K562 (cell line): Measurements from ENCODE around the gene LARP4B. TPM values are rescaled to one million over a fixed set of nuclear protein-coding genes. Genes with fewer than 3 reads are reported as not detected.

ENCODE experiments used
- ATAC-seq: fragments of 200-7000 bp; cut with Tn5 transposase; 3 replicates; pipeline ENCODE4 v1.9.1; 2020; ENCODE audit warnings: moderate library complexity
- BruUV-seq: library from RNA; stranded (reverse); fragments of 400-500 nt; replicated peaks from 2 replicates; lab custom pipeline; 2021; lab: Mats Ljungman, UMichigan
- CTCF ChIA-PET: fragments of 300-600 bp; formaldehyde crosslinking; extraction: SDS; loops from one replicate; lab custom pipeline; 2021; ENCODE audit warnings: low intra/inter-chr PET ratio; lab: Yijun Ruan, JAX
- POLR2A ChIA-PET: fragments of 300-600, 350-650 bp; sonication (Branson Sonifier 250); formaldehyde crosslinking; extraction: SDS; loops from one replicate; lab custom pipeline; 2021; ENCODE audit warnings: antibody characterized with exemption, inconsistent platforms; lab: Yijun Ruan, JAX
- DNase-seq, 4 experiments: peaks; one replicate each; pipeline versions ENCODE4 v3.0.0 to v3.0.0-alpha.2; 2011 to 2018; ENCODE audit warnings: low spot score in 3 of 4, mixed read lengths in 3 of 4; ENCODE audit errors: extremely low read depth in 1 of 4
- FAIRE-seq: peaks from 2 replicates; lab custom pipeline; 2011; peaks lifted over from hg19 to GRCh38; lab: Jason Lieb, UNC
- H2AFZ ChIP-seq: 2 replicates; pipeline ENCODE4 v1.6.0; 2011; ENCODE audit warnings: low read depth, low read length, control low read depth, inconsistent platforms
- H3K27ac ChIP-seq: fragments of 200-600 bp; 3 replicates; pipeline ENCODE4 v1.8.0; 2011; ENCODE audit warnings: low read depth, mild to moderate bottlenecking, control low read depth, inconsistent platforms, low read length, moderate library complexity, mixed read lengths; ENCODE audit errors: extremely low read depth
- H3K27me3 ChIP-seq, 2 experiments: fragments of 300-600 bp in 1 of 2; 2 replicates in 1 of 2; 3 replicates in 1 of 2; pipeline versions ENCODE4 v1.6.0 to v1.8.0; 2011; ENCODE audit warnings: inconsistent platforms in 2 of 2, low read length in 2 of 2, mild to moderate bottlenecking in 1 of 2, mixed read lengths in 1 of 2, moderate library complexity in 1 of 2; ENCODE audit not compliant: control insufficient read depth in 2 of 2, insufficient read depth in 2 of 2
- H3K36me3 ChIP-seq: fragments of 300-600 bp; 3 replicates; pipeline ENCODE4 v1.8.0; 2011; ENCODE audit warnings: mild to moderate bottlenecking, low read length, inconsistent platforms; ENCODE audit not compliant: control insufficient read depth, insufficient read depth
- H3K4me1 ChIP-seq, 2 experiments: fragments of 200-600 bp in 1 of 2; replicated peaks in 1 of 2; 2 replicates in 1 of 2; 3 replicates in 1 of 2; pipeline versions ENCODE4 v1.5.1 to v1.8.0; 2011; ENCODE audit warnings: inconsistent platforms in 2 of 2, low read length in 2 of 2, mild to moderate bottlenecking in 1 of 2, mixed read lengths in 1 of 2, moderate library complexity in 1 of 2; ENCODE audit not compliant: control insufficient read depth in 2 of 2, insufficient read depth in 2 of 2
- H3K4me2 ChIP-seq: 2 replicates; pipeline ENCODE4 v1.6.1; 2011; ENCODE audit warnings: low read length, control low read depth, inconsistent platforms, mixed read lengths; ENCODE audit not compliant: insufficient read depth
- H3K4me3 ChIP-seq: fragments of 200-600 bp; sonication (generic), shearing (Covaris generic); 2 replicates; pipeline ENCODE4 v1.5.1; 2016; ENCODE audit warnings: control low read depth, inconsistent platforms
- H3K79me2 ChIP-seq: fragments of 200-600 bp; 3 replicates; pipeline ENCODE4 v1.8.0; 2011; ENCODE audit warnings: low read length, inconsistent platforms; ENCODE audit not compliant: control insufficient read depth, insufficient read depth
- H3K9ac ChIP-seq, 2 experiments: 2 replicates each; pipeline versions ENCODE4 v1.6.0 to v1.6.1; 2011; ENCODE audit warnings: low read depth in 2 of 2, low read length in 2 of 2, control low read depth in 1 of 2, inconsistent platforms in 1 of 2, mild to moderate bottlenecking in 1 of 2, mixed read lengths in 1 of 2; ENCODE audit not compliant: insufficient read depth in 1 of 2
- H3K9me1 ChIP-seq: one replicate; pipeline ENCODE4 v1.6.0; 2011; ENCODE audit warnings: inconsistent platforms, mild to moderate bottlenecking, low read length, moderate library complexity; ENCODE audit not compliant: control insufficient read depth, insufficient read depth
- H3K9me3 ChIP-seq: replicated peaks from 2 replicates; pipeline ENCODE4 v1.5.1; 2011; ENCODE audit warnings: low read depth, low read length, inconsistent platforms; ENCODE audit not compliant: control insufficient read depth, insufficient read depth
- H4K20me1 ChIP-seq: replicated peaks from 2 replicates; pipeline ENCODE4 v1.6.1; 2011; ENCODE audit warnings: low read length, inconsistent platforms, mixed read lengths; ENCODE audit not compliant: control insufficient read depth, insufficient read depth
- ARID1B ChIP-seq: fragments of 450-650 bp; IDR thresholded peaks from 2 replicates; pipeline ENCODE4 v1.6.1; 2016; ENCODE audit warnings: antibody characterized with exemption, mild to moderate bottlenecking, inconsistent platforms
- ASH1L ChIP-seq: fragments of 450-650 bp; IDR thresholded peaks from 2 replicates; pipeline ENCODE4 v1.6.1; 2018; ENCODE audit warnings: borderline replicate concordance, mild to moderate bottlenecking, low read depth; ENCODE audit not compliant: partially characterized antibody
- CHD1 ChIP-seq: fragments of 200-600 bp; sonication (generic); IDR thresholded peaks from one replicate; pipeline ENCODE4 v1.6.1; 2012; ENCODE audit warnings: mild to moderate bottlenecking, moderate library complexity, low read length, inconsistent platforms
- DPF2 ChIP-seq: fragments of 450-650 bp; IDR thresholded peaks from 2 replicates; pipeline ENCODE4 v1.6.1; 2016
- HNRNPH1 ChIP-seq: fragments of 200-400 bp; formaldehyde crosslinking; optimal IDR thresholded peaks from 2 replicates; pipeline ENCODE3; 2017; ENCODE audit warnings: low read depth, mild to moderate bottlenecking, low read length, moderate library complexity
- KAT7 ChIP-seq: sonication (generic); formaldehyde crosslinking; IDR thresholded peaks from 2 replicates; pipeline ENCODE4 v1.8.0; 2022; ENCODE audit warnings: missing genetic modification reagents, mild to moderate bottlenecking, borderline replicate concordance
- NFYB ChIP-seq: IDR thresholded peaks from 2 replicates; pipeline ENCODE4 v1.6.1; 2011; ENCODE audit warnings: mild to moderate bottlenecking, moderate library complexity; ENCODE audit not compliant: insufficient read length; ENCODE audit errors: extremely low read depth
- PML ChIP-seq: IDR thresholded peaks from 2 replicates; pipeline ENCODE4 v1.6.1; 2012; ENCODE audit warnings: low read length, inconsistent platforms
- RAD51 ChIP-seq: fragments of 450-650 bp; IDR thresholded peaks from 2 replicates; pipeline ENCODE4 v1.7.1; 2016; ENCODE audit warnings: low read depth, mild to moderate bottlenecking, borderline replicate concordance
- SAFB ChIP-seq: fragments of 200-400 bp; formaldehyde crosslinking; IDR thresholded peaks from 2 replicates; pipeline ENCODE4 v1.6.1; 2017; ENCODE audit warnings: low read depth, low read length, borderline replicate concordance
- SRF ChIP-seq, 2 experiments: fragments of 250-450, 450-650 bp in 1 of 2; sonication (Bioruptor Pico) in 1 of 2; sonication (generic) in 1 of 2; formaldehyde crosslinking; IDR thresholded peaks; 2 replicates each; pipeline versions ENCODE4 v1.5.0 to v1.5.1; 2020 to 2022; ENCODE audit warnings: mild to moderate bottlenecking in 1 of 2, missing genetic modification reagents in 1 of 2
- ZEB2 ChIP-seq: fragments of 450-650 bp; IDR thresholded peaks from 2 replicates; pipeline ENCODE4 v1.6.1; 2016
- ZKSCAN8 ChIP-seq: fragments of 200-800 bp; sonication (Bioruptor generic); IDR thresholded peaks from 2 replicates; pipeline ENCODE4 v1.6.1; 2016; ENCODE audit warnings: missing genetic modification characterization, missing compliant biosample characterization
- ZNF140 ChIP-seq: fragments of 250-450 bp; sonication (Bioruptor Pico); IDR thresholded peaks from 2 replicates; pipeline ENCODE4 v1.8.0; 2021; ENCODE audit warnings: moderate library complexity, mild to moderate bottlenecking, inconsistent platforms
- ZNF174 ChIP-seq: fragments of 250-450 bp; sonication (Bioruptor Pico); IDR thresholded peaks from 2 replicates; pipeline ENCODE4 v1.4.0; 2020; ENCODE audit warnings: mild to moderate bottlenecking
- ZNF57 ChIP-seq: fragments of 450-650 bp; formaldehyde crosslinking; IDR thresholded peaks from 2 replicates; pipeline ENCODE4 v1.4.0; 2020; ENCODE audit warnings: mild to moderate bottlenecking, moderate library complexity
- ZNF785 ChIP-seq: fragments of 250-450 bp; sonication (Bioruptor Pico); IDR thresholded peaks from 2 replicates; pipeline ENCODE4 v1.4.0; 2020; ENCODE audit warnings: mild to moderate bottlenecking
- WGBS: fragments of 100-300 bp; shearing (Covaris generic); methylation state at CpG from one replicate; pipeline ENCODE4 v1.1.6; 2016; ENCODE audit warnings: low coverage, mixed read lengths; ENCODE audit not compliant: insufficient coverage; ENCODE audit errors: missing lambda C conversion rate; 5-methylcytosine and 5-hydroxymethylcytosine counted together
- in situ Hi-C: fragments of 300-500 bp; cut with MboI; formaldehyde crosslinking; loops from 4 replicates; pipeline ENCODE4 v1.15.0; 2018; ENCODE audit warnings: inconsistent platforms, mixed read lengths
- intact Hi-C: fragments of 100-400 bp; cut with micrococcal nuclease; formaldehyde crosslinking; loops from 2 replicates; pipeline ENCODE4 v1.14.2; 2022
- polyA plus RNA-seq, 8 experiments: library from polyadenylated mRNA; depleted of rRNA in 4 of 8; stranded (reverse) in 5 of 8; unstranded in 3 of 8; fragments of >200 nt; fragmentation: Nextera tagmentation in 2 of 8; fragmentation: Illumina TruSeq in 1 of 8; extraction: Ambion mirVana in 2 of 8; extraction: Trizol in 1 of 8; gene quantifications; 2 replicates each; pipeline versions ENCODE4 v1.2.1 to v1.2.3, GENCODE V29; 2011 to 2014; ENCODE audit warnings: inconsistent platforms in 1 of 8, missing spikeins in 1 of 8
- total RNA-seq, 7 experiments: library from RNA; depleted of rRNA in 6 of 7; stranded (reverse); fragments of >200 nt in 6 of 7; fragmentation: Illumina TruSeq in 2 of 7; extraction: Trizol in 2 of 7; gene quantifications; 2 replicates each; pipeline versions ENCODE4 v1.2.1 to v1.2.3, GENCODE V29; 2011 to 2021; ENCODE audit warnings: low replicate concordance in 1 of 7
- TF ChIP-seq, protein P1 (sequence below): fragments of 250-450 bp; sonication (Bioruptor Pico); IDR thresholded peaks from 2 replicates; pipeline ENCODE4 v1.8.0; 2022; ENCODE audit warnings: moderate library complexity, mild to moderate bottlenecking, inconsistent platforms
- TF ChIP-seq, protein P2 (sequence below): sonication (generic); formaldehyde crosslinking; IDR thresholded peaks from 2 replicates; pipeline ENCODE4 v1.8.1; 2022; ENCODE audit warnings: missing genetic modification reagents

Gene LARP4B
- total and polyA plus RNA-seq, 9 of the 15 experiments (the other 6 are each of a cell fraction or from before 2014, with no cell fraction given): 11.8 to 130 (median 42.6) TPM

DNA sequence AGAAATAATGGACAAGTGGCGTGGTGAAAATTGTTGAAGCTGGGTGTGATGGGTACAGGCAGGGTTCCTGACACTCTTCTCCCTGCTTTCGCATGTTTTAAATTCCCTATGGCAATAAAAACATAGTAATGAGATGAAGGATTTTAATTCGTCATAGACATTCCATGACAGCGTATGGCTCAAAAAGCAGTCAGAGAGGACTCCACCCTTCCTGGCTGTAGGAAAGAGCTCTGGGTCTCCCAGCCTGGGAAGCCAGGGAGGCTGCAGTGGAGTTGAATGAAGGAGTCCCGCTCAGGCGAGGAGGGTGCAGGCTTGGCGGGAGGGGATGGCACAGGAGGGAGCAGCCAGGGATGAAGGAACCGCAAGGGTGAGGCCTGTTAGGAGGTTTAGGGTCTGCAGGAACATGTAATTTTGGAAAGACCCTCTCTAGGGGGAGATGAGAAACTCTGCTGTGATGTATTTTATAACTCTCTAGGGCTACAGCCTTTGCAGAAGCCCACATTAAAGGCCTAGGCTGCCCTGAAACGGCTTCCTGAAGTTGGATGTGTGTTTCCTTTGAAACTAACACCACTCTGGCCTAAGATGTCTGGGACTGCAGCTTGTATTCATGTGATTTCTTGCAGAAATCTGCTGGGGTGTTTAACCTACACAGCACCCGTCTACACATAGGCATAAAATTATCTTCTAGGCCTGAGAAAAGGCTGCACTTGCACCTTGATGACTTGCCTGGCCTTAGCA lies 7.6 kb upstream of the LARP4B start:
- DNase-seq: no peak
- intact Hi-C loops (loop anchor here (10.0 kb wide), 1 partner anchor 116 kb away; the partner anchor contains the start of gene WDR37), in situ Hi-C loops (no loop called here)
- Histone ChIP-seq H3K79me2 (no peaks in the 10 kb centered on the region), H3K9me3 (no peaks in the 10 kb centered on the region), H3K4me2 (no peak overlapping the region), H2AFZ (no peak overlapping the region; the same call in 1 of the 2 replicates), H3K36me3 (no peaks in the 10 kb centered on the region), H3K27me3 (no peaks in the 10 kb centered on the region), H3K27ac (no peak overlapping the region), H3K4me1 (no peaks in the 10 kb centered on the region; a peak in 1 of 5 replicates), H3K4me3 (no peak overlapping the region), H3K9me1 (no peaks in the 10 kb centered on the region), H3K9ac (no peak overlapping the region), H4K20me1 (no peaks in the 10 kb centered on the region)
- no peak for ATAC-seq
- no TSS peak for BruUV-seq
- ChIA-PET POLR2A (interaction anchor here (1.2 kb wide), 1 partner anchor 9 kb away, joined by 3 read pairs; no protein-coding TSS in a partner anchor), CTCF (no interaction called here)
- FAIRE-seq: no peak
- TF ChIP-seq ZNF57: no peak
- TF ChIP-seq, protein P1, sequence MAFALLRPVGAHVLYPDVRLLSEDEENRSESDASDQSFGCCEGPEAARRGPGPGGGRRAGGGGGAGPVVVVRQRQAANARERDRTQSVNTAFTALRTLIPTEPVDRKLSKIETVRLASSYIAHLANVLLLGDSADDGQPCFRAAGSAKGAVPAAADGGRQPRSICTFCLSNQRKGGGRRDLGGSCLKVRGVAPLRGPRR: no peak
- no peak for TF ChIP-seq HNRNPH1
- no peak for TF ChIP-seq ARID1B
- TF ChIP-seq SAFB: no peak
- no peak for TF ChIP-seq ZKSCAN8 (CRISPR knock-in tag)
- no peak for TF ChIP-seq ZNF174 (CRISPR knock-in tag)
- no peak for TF ChIP-seq ZNF785 (CRISPR knock-in tag)
- no peak for TF ChIP-seq PML
- TF ChIP-seq ZEB2: no peak
- no peak for TF ChIP-seq NFYB
- TF ChIP-seq, protein P2, sequence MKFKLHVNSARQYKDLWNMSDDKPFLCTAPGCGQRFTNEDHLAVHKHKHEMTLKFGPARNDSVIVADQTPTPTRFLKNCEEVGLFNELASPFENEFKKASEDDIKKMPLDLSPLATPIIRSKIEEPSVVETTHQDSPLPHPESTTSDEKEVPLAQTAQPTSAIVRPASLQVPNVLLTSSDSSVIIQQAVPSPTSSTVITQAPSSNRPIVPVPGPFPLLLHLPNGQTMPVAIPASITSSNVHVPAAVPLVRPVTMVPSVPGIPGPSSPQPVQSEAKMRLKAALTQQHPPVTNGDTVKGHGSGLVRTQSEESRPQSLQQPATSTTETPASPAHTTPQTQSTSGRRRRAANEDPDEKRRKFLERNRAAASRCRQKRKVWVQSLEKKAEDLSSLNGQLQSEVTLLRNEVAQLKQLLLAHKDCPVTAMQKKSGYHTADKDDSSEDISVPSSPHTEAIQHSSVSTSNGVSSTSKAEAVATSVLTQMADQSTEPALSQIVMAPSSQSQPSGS: no peak
- no peak for TF ChIP-seq SRF (CRISPR knock-in tag; IDR thresholded peaks at IDR 0.05)
- no peak for TF ChIP-seq DPF2
- TF ChIP-seq ZNF140 (CRISPR knock-in tag): no peak
- no peak for TF ChIP-seq CHD1
- TF ChIP-seq RAD51: no peak
- no peak for TF ChIP-seq KAT7 (CRISPR knock-in tag)
- TF ChIP-seq ASH1L: no peak
- 46% methylated on average over 10 of the region's 10 CpGs for WGBS
